Measurements from ENCODE around the gene IGFBP5.

IGFBP5 gene

DNA sequence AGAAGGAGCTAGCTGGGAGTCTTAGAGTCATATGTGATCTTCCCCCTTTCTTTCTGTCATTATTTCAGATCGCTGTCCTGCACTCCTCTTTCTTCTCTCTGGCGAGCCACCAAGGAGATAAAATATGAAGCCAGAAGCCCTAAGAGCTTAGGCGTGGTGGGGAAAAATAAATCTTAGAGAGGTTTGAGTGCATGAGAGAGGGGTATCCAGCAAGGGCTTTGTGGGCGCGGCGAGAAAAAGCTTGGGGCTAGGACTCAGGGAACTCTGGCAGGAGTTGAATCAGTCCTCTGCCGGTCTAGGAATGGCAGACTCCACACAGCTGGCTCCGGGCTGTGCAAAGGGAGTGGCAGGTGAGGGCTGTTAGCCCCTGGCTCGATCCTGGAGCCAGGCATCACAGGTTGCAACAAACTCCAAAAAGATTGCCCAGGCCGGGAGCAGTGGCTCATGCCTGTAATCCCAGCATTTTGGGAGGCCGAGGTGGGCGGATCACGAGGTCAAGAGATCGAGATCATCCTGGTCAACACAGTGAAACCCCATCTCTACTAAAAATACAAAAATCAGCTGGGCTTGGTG lies 20.1 kb upstream of the IGFBP5 start:
- in situ Hi-C loops (cut with HindIII; ENCODE audit: low sequenced_read_pairs), result no loop called here

DNA sequence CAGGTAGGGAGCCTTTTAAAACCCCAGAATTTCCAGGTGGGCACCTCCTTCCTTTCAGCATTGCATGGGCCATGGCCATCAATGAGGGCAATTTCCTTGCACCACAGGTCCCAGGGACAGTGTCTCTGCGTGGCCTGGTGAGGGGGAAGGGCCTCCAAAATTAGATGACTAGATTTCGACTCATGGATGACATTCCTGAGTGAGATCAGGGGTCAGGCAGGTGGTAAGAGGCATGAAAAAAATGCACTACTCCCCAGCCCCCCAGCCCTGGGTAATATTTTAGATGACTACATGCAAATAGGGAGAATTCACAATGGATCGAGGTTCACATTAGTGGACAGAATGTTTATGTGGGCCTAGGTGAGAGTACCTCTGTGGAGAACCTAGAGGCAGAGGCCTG lies 19.0 kb upstream of the IGFBP5 start:
- in situ Hi-C loops (cut with HindIII; ENCODE audit: low sequenced_read_pairs), result no loop called here

DNA sequence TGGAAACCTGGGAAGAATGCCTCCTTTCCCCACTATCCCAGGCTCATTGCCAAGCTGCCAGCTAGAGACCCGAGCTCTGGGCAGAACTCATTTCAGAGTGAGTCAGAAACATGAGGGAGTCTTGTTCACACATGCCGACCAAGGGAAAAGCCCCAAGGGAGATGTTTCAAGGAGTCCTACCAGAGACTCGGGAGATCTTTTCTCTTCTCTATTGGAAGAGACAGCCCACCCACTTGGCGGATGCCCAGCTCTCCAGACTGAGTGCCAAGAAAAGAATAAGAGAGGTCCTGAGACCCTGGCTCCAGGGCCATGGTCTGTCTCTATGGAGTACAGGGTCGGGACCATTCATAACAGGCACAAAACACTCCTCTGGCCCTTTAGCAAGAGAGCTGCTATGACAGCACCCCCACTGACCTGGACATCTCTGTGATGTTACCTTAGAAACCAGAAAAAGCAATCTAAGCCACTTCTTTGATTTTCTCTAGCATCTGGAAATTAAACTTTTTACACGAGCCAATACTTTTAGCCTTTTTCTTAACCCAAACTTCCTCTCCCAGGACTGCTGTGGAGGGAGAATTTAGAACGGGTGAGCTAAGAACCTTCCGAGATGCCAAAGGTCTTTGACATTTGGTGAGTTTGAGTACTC lies 18.5 kb upstream of the IGFBP5 start:
- in situ Hi-C loops (cut with HindIII; ENCODE audit: low sequenced_read_pairs), result no loop called here

DNA sequence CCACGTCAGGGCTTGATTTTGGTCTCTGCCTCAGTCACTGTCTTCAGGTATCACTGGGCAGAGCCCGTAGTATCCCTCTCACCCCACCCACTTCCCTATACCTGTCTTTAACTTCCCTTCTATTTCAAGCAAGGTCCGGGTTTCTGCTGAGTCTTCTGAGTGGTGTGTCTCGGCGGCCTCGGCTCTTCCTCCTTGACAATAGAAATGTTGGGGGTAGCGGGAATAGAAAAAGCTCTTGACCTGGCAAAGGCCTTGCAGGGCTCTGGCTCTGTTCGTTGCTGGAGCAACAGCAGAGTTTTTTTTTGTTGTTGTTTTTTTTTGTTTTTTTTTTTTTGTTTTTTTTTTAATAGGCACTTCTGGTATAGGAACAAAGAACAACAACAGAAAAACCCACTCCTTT lies 16.0 kb upstream of the IGFBP5 start:
- in situ Hi-C loops (cut with HindIII; ENCODE audit: low sequenced_read_pairs), result no loop called here

DNA sequence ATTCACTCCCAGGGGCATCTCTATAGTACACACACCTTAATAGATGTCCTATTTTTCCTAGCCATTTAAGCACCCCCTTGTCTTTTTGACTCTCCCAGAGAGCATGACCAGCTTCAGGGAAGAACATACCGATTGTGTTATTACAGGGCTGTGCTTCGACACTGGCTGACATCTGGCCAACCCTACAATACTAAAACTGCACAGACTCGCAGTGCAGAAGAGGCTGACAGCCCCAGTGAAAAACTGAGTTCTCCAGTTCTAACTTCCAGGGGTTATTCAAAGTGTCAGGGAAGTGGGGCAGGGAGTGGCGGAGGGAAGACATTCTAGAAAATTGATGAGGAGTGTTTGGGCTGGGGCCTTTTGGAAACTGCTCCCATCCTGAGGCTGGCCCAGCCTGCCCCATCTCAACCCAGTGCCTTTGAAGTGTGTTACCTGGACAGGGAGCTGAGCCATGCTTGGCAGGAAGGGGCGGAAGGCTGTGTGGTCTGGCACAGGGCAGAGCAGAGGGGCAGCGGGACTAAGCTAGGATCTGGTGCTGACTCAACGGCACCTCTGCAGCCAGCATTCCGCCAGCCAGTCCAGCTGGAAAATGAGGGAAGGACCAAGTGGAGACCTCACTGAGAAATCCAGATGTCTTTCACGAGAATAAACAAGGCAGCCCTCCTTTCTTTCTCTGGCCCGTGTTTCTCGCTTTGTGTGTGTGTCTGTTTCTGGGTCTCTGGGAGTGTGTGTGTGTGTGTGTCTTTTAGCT lies 15.4 kb upstream of the IGFBP5 start:
- in situ Hi-C loops (cut with HindIII; ENCODE audit: low sequenced_read_pairs), result no loop called here

DNA sequence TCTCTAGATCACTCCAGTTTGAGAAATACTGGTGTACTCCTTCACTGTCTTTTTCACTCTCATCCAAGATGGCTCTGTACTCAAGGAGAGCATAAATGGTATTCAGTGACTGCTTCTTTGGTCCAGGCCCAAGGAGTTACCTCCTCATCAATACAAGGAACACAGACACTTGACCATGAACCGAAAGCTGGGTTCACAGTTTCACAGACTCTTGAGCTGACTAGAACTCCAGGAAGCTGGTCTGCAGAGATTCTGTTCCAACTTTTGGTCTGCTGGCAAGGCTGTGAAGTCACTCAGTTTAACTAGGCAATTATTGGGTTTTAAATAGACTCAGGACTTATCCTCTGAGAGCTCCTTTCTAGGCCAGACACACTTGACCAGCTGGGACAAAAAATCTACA lies 7.4 kb upstream of the IGFBP5 start:
- in situ Hi-C loops (cut with HindIII; ENCODE audit: low sequenced_read_pairs), result no loop called here

DNA sequence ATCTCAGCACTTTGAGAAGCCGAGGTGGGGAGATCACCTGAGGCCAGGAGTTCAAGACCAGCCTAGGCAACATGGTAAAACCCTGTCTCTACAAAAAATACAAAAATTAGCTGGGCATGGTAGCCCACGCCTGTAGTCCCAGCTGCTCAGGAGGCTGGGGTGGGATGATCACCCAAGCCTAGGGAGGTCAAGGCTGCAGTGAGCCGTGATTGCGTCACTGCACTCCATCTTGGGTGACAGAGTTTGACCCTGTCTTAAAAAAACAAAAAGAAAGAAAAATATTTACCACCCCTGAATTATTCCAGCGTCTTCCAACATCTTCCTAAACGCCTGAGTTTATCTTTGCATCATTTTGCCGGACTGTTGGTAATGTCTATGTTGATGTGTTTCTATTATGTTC lies 6.2 kb upstream of the IGFBP5 start:
- in situ Hi-C loops (cut with HindIII; ENCODE audit: low sequenced_read_pairs), result no loop called here

DNA sequence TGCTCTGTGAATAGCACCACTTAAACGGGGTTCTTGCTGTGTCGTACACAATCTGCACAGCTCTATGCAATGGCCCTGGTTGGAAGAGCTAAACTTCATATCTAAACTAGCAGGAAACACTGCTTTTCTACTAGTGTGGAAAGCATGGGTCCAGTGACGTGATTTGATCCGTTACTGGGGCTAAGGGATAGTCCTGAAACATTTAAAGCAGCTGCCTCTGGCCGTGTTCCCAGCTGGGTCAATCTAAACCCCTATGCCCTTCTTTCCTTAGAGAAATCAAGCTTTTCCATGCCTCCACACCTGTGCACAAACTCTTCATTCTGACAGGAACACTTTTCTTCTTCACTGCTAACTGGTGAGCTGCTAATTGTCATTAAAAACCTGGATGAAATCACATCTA lies 5.4 kb upstream of the IGFBP5 start:
- in situ Hi-C loops (cut with HindIII; ENCODE audit: low sequenced_read_pairs), result no loop called here

DNA sequence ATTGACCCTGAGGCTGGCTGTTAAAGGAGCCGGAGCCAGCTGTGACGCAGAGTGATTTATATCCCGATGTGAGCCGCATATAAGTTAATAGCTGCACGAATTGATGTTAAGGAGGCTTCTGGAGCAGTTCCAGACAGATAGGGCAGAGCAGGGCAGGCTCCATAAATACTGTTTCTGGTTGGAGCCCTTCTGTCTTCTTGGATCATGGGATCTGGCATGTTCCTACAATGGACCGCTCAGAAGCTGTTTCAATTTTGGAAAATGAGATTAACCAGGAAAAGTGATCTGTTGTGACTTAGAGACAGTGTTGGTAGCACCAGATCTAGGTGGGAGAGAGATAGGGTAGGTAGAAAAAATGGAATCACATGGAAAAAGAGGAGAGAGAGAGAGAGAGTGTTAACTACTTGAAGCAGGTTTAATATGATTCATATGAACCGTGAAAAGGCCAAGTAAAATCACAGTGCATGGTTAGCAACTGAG lies 4.8 kb upstream of the IGFBP5 start:
- in situ Hi-C loops (cut with HindIII; ENCODE audit: low sequenced_read_pairs), result no loop called here

DNA sequence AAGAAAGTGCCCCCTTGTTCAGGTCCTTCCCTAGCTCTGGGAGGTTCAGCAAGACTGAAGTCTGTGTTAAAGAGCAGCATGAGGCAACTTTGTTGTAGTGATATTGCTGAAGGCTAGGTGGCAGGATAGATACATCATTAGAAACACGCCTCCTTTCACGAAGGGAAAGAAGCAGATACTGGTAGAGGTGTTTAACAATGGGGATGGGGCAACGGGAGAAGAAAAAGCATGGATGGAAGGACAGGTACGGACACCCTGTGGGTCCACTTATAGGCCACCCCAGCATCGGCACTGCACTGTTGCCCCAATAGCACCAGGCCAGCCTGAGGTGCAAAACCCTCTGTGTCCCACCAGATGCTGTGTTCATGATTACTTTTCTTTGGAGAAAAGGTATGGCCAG lies 3.5 kb upstream of the IGFBP5 start:
- in situ Hi-C loops (cut with HindIII; ENCODE audit: low sequenced_read_pairs), result no loop called here

DNA sequence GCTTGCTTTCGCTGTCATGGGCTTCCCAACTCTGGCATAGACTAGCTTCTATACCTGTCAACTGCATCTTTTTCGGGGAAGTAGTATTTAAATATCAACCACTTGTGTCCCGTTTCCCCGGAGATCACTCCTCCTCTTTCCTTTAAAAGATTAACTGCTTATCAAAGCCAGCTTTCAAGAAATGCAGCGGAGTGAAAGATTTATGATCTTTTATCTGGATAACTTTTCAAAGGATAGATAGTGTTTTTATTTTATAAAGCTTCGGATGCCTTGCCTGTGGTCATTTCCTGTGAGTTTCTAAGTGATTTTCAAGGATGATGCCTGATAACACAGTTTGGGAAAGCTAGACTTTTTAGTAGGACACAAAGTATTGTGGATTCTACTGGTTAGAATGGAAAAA lies 2.9 kb upstream of the IGFBP5 start:
- in situ Hi-C loops (cut with HindIII; ENCODE audit: low sequenced_read_pairs), result no loop called here

DNA sequence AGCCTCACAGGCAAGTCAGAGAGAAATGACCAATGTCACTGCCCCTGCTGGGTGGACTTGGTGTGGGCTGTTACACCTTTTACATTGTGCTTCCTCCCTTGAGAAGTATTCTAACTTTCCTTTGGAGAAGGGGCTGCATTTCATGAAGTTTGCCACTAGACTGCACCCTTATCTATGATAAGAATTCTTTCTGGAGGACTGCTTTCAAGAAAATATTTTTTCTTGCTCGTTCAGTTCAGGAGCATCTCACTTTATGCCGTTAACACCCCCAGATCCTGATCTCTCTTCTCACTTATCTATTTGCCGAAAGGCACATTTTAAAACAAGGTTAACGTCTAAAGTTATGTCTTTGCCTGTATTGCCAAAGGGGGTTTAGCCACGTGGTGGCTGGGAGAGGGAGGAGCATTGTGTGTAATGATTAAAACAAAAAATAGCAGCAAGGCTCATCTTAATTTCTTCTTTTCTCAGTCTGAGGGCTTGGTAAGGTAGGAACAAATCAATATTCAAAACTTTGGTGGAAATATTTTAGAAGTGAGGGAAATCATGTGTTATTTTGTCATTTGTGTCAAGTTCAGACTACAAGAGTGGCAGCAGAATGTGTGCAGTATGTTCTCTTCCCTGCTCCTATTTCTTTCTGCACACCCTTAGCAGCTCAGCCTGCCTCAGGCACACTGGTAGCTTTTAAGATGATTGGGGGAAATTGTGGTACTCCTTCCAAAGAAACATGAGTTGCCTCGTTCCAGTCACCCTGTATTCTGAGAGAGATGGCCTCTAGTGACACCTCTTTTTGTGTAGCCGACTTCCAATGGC lies 1.6 kb upstream of the IGFBP5 start:
- in situ Hi-C loops (cut with HindIII; ENCODE audit: low sequenced_read_pairs), result no loop called here

DNA sequence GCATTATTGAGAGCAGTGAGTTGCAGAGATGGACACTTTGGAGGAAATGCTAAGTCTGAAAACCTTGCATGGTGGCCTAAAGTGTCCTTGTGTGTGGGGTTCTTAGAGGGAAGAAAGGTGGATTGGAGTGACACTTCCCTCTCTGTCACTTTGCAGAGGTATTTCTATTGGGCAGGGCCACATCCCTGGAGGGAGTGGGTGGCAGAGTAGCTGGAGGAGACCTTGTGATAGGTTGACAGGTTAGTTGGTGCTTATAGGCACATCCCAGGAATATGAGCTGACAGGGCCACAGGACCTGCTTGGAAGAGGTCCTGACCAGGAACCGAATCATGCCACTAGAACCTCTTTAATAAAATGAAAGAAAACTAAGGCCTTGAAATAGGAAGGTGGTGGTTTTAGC lies 972 bp upstream of the IGFBP5 start:
- in situ Hi-C loops (cut with HindIII; ENCODE audit: low sequenced_read_pairs), result no loop called here

DNA sequence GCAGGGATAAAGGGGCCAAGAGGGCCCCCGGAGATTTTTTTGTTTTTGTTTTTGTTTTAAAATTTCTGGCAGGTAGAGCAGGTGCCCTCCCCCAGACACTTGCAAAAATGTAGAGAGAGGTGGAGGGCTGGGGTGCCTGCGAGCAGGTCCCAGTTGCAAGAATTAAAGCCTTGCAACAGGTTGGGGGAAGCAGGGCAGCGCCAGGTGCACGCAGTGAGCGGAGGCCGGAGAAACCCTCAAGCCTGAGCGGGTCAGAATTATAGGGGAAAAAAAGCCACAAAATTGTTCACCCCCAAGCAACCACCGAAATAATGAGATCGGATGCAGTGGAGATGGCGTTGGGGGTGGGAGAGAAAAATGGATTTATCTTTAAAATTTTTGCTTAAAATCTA lies 527 bp downstream of the IGFBP5 start:
- in situ Hi-C loops (cut with HindIII; ENCODE audit: low sequenced_read_pairs), result no loop called here

DNA sequence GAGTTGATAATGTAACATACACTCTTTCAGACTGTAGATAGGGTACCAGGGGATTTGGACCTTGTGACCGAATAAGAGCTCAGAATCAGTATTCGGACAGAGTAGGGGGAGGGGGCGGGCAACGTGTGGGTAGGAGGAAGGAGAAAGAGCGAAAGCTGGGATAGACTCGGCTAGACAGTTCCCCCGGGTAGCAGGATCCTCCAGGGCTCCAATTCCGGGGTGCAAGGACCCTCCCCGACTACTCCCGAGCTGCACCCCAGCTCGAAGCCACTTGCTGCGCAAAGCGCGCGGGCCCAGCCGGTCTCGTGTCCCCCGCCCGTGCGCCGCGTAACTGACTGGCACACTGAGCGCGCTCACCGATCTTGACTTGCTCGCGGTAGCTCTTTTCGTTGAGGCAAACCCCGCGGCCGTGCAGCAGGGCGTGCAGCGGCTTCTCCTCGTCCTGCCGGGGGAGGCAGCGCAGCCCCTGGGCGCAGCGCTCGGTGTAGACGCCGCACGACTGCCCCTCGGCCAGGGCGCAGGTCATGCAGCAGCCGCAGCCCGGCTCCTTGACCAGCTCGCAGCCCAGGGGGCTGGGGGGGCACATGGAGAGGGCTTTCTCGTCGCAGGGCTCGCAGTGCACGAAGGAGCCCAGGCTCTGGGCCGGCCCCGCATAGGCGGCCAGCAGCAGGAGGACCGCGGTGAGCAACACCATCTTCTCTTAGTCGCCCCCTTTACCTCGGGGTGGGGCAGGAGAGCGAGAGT lies 1.1 kb downstream of the IGFBP5 start:
- in situ Hi-C loops (cut with HindIII; ENCODE audit: low sequenced_read_pairs), result no loop called here

DNA sequence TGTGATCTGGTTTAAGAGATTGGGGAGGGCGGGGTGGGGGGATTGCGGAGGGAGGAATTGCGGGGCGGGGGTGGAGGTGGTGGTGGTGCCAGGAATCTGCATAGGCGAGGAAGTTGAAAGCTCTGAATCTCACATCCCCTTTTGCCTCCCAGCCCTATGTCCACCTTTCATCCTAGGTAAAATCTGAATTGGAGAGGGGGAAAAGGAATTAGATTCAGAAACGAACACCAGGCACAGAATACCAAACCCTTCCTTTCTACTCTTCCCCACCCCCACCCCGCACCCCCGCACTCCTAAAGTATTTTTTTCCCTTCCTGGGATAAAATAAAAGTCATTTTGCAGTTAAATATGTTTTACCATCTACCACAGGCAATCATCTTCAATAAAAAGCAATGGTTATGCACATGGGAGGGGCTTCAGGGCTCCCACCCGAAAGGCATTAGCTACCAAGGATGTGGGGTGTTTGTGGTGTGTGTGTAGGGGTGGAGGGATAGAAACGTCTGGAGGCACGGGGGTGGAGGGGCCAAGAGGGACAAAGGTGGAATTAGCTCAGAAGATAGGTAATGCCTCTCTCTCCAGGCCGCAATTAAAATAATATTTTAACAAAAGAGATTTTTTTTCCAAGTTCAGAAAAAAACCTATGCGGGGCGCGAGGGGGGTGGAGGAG lies 1.8 kb downstream of the IGFBP5 start:
- in situ Hi-C loops (cut with HindIII; ENCODE audit: low sequenced_read_pairs), result no loop called here

DNA sequence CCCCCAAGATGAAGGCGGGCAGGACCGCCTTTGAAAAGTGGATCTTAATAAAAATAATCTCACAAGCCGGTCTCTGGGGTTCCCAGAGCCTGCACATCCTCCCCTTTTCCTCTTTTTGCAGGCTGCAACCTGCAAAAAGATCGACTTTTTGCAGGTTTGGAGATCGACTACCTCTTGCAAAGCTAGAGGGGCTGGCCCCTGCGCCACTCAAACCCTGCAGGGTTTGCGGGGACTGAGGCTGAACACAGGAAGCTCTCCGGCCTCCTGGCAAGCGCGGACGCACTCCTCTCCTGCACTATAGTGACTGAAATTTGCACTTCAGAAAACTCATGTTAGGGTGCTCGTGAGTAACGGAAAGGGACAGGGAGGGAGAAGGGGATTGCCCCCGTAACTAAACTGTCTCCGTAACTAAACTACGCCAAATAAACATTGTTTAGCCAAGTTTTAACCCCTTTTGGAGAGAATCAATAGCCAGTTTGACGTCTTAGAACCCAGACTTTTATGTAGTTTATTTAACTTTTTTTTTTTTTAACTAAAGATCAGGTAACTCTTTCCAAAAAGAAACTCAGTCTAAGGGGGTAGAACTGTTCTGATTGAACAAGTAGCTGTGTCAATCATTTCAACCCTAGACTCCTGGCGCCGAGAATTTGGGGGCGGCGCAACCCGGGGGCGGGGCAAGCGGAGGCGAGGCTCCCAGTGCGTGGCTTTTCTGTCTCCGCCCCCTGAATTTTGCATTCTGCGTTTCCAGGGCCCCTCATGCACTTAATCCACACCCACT lies 2.5 kb downstream of the IGFBP5 start:
- in situ Hi-C loops (cut with HindIII; ENCODE audit: low sequenced_read_pairs), result no loop called here

DNA sequence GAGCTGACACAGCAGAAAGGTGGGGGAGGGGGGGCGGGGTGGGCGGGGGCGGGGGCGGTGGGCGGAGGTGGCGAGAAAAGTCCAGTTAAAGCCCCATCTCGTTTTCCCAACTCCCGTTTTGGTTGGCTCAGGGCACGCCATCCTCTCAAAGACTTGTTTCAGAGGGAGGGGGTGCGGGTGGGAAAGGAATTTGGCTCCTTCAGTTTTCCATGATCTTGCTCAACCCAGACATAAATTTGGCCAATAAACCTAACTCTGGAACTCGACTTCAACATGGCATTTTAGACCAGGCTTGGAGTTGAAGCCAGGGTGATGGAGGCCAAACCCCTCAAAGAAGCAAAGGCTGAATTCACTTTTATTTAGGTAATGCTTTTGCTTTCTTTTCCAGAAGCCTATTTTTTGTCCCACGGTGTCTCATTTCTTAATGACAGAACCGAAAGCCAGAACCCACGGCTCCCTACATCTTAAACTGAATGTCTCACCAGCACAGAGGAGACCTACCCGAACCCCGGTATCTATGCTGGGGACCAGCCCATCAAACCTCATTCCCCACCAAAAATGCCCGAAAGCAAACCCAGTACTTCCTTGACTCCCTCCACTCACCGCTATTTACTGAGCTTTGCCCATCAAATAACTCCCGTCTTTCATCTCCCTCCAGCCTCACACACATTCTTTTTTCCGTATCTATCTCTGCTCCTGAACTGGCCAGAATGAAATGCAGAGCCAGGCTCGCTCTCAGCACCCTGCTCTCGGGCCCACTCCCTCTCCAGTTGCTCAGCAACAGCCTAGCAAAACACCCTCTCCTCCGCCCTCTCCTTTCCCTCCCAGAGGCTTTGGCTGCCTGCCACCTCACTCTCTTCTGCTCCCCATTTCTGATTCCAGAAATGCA lies 4.3 kb downstream of the IGFBP5 start:
- in situ Hi-C loops (cut with HindIII; ENCODE audit: low sequenced_read_pairs), result no loop called here

DNA sequence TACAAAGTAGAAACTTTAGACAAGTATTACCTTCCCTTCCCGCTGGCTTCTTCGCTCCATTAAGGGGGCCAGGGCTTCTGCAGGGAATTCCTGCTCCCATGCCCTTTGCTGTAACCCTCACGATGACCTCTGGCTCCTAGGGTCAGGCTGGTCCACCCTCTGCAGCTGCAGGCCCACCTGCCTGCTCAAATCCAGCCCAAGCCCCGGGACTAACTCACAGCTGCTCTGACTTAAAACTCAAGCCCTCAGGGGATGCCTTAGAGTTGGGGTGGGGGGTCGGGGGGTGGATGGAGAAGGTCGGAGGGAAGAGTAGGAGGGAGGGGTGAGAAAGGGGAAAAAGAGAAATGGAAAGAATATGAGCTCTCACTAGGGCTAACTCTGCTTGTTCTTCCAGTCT lies 4.9 kb downstream of the IGFBP5 start:
- in situ Hi-C loops (cut with HindIII; ENCODE audit: low sequenced_read_pairs), result no loop called here
